H54 (cell line): ENCODE measurements around the gene GPC5.
A peak's percentile ranks its signal among the peaks of the same experiment; 100 is the strongest.

ENCODE experiments used
- DNase-seq: peaks from one replicate; pipeline ENCODE4 v3.0.0; 2011; ENCODE audit warnings: low spot score, mixed read lengths; ENCODE audit not compliant: insufficient read length
- FAIRE-seq: peaks from 3 replicates; lab custom pipeline; 2011; peaks lifted over from hg19 to GRCh38; lab: Jason Lieb, UNC
- POLR2A ChIP-seq: IDR thresholded peaks from 2 replicates; pipeline ENCODE4 v1.6.1; 2011; ENCODE audit warnings: low read depth, mild to moderate bottlenecking, low read length

GPC5 gene

GRCh38 chr13:91702411-91702810, 304.0 kb downstream of the GPC5 start:
- FAIRE-seq (no peak), DNase-seq (no peak)
- TF ChIP-seq POLR2A: no peak

GRCh38 chr13:91704398-91704797, 306.0 kb downstream of the GPC5 start:
- FAIRE-seq (no peak), DNase-seq (no peak)
- no peak for TF ChIP-seq POLR2A

- no peak for FAIRE-seq
- no peak for TF ChIP-seq POLR2A
- no peak for DNase-seq
Observed at GRCh38 chr13:91708558-91708957, 310.1 kb downstream of the GPC5 start.

GRCh38 chr13:91709180-91709579, 310.8 kb downstream of the GPC5 start:
- no peak for DNase-seq
- no peak for TF ChIP-seq POLR2A

GRCh38 chr13:91710733-91711132, 312.3 kb downstream of the GPC5 start:
- DNase-seq (no peak), FAIRE-seq (no peak)
- no peak for TF ChIP-seq POLR2A

More at GRCh38 chr13:91709180-91709579, 310.8 kb downstream of the GPC5 start:
- no peak for FAIRE-seq

GRCh38 chr13:91714855-91715254, 316.4 kb downstream of the GPC5 start:
- FAIRE-seq (no peak), DNase-seq (no peak)
- TF ChIP-seq POLR2A: no peak

- FAIRE-seq (no peak), DNase-seq (no peak)
- no peak for TF ChIP-seq POLR2A
Observed at GRCh38 chr13:91716436-91717065, 318.1 kb downstream of the GPC5 start.

GRCh38 chr13:91719033-91719432, 320.6 kb downstream of the GPC5 start:
- no peak for TF ChIP-seq POLR2A
- DNase-seq (peak; percentile 3), FAIRE-seq (no peak)

GRCh38 chr13:91721413-91721812, 323.0 kb downstream of the GPC5 start:
- FAIRE-seq (no peak), DNase-seq (no peak)
- TF ChIP-seq POLR2A: no peak

- FAIRE-seq (no peak), DNase-seq (peak; percentile 4)
- TF ChIP-seq POLR2A: no peak
Observed at GRCh38 chr13:91722267-91722884, 324.0 kb downstream of the GPC5 start.

- no peak for TF ChIP-seq POLR2A
- FAIRE-seq: no peak
- no peak for DNase-seq
Observed at GRCh38 chr13:91724591-91724990, 326.2 kb downstream of the GPC5 start.

GRCh38 chr13:91725646-91726045, 327.2 kb downstream of the GPC5 start:
- FAIRE-seq: no peak
- no peak for TF ChIP-seq POLR2A
- DNase-seq: no peak

GRCh38 chr13:91726671-91727070, 328.2 kb downstream of the GPC5 start:
- no peak for TF ChIP-seq POLR2A
- no peak for DNase-seq
- no peak for FAIRE-seq

GRCh38 chr13:91729859-91730258, 331.4 kb downstream of the GPC5 start:
- no peak for FAIRE-seq
- TF ChIP-seq POLR2A: no peak
- no peak for DNase-seq

- TF ChIP-seq POLR2A: no peak
- FAIRE-seq: no peak
- no peak for DNase-seq
Observed at GRCh38 chr13:91739751-91740150, 341.3 kb downstream of the GPC5 start.

- no peak for TF ChIP-seq POLR2A
- no peak for DNase-seq
- no peak for FAIRE-seq
Observed at GRCh38 chr13:91740756-91741155, 342.3 kb downstream of the GPC5 start.
